Measurements from ENCODE around the gene KL.
A peak's percentile ranks its signal among the peaks of the same experiment; 100 is the strongest.

The KL gene

DNA sequence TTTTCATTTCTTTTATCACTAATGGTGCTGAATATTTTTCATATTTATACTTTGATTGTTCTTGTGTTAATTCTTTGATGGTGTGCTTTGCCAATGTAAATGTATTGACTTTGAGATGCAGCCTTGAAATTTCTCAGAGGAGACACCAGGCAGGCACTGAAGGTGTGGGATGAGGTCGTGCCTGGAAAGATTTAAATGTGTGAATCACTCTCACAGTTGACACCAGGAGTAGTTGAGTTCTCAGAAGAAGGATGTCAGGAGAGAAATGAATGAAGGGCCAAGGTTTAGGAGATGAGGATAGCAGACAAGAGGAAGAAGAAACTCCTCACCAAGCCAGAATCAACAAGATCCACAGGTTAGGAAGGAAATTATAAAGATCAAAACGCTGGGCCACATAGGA is 10.1 kb upstream of the KL start:
- no peak for DNase-seq

DNA sequence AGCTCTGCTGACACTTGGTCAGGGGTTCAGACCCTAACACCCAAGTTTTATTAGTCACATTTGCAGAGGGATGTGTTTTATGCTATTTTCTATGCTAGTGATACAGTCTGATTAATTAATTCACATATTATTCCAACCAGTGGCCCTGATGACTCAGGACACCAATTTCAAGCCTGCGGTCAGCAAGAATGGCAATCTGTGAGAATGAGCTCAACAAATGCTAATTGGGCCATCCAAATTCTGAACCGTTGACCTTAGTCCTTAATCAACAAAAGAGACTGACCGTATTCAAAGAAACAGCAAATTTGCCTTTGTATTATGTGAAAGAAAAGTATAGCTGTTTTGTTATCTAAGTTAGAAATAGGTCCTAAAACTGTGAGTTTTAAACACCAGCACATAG is 9.6 kb upstream of the KL start:
- DNase-seq: no peak

DNA sequence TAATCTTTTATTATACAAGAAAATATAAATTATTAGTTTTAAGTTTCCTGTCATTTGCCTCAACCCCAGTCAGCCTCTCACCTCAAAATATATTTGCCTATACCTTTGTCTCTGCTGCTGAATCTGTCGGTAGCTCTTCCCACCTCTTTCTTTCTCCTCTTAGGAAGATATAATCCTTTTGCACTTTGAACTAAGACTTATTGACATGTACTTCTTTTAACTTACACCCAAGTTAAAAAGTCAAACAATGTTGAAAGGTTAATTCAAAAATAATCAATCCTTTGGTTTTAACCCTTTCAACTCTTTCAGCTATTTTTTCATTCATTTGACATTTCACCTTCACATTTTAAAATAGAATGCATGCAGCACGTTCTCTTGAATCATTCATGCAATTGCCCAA is 9.0 kb upstream of the KL start:
- DNase-seq: no peak

DNA sequence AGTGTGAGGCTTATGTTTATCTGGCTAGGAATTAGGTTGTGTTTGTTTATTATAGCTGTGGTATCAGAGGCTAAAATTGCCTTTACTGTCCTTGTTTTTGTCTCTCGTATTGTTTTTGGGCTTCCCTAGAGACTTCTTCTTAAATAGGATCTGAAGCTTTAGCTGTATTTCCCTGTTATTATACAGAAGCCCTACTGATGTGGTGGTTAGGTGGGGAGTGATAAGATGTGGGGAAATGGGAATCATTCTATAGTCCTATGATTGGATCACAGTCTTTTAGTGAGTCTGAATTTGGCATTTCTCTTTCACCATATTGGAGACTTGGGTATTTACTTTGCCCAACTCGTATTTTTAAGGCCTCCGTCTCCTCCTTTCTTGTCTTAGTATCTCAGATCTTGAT is 8.3 kb upstream of the KL start:
- no peak for DNase-seq

DNA sequence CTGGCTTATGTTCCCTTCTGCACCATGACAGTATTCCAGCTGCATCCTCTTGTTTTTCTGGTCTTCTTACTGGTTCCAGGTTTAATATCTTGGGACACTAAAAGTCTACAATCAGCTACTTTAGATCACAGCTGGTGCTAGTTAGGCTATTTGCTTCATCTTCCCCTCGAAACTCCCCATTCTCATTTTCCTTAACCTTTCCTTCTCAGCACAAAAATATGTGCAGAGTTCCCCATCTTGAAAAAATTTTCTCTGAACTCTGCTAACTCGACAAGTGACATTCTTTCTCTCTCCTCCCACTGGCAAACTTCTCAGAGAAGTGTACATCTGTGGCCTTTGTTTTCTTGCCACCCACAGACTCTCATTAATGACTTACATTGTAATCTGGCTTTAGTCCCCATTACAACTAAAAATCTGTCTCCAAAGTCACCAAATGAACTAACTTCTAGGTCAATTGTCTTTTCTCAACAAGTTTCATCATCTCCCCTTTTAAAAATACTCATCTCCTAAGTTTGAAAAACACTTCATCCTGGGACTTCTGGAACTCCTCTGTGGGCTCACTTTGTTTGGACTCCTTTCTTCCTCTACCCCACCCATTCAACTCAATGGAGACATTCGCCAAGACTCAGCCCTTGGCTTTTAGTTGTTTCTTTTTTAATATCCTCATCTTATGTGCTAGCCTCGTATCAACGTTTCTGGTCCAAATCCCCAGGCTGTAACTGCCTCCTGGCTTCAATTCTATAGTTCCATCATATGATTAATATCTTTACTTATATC is 7.1 kb upstream of the KL start:
- DNase-seq: no peak

DNA sequence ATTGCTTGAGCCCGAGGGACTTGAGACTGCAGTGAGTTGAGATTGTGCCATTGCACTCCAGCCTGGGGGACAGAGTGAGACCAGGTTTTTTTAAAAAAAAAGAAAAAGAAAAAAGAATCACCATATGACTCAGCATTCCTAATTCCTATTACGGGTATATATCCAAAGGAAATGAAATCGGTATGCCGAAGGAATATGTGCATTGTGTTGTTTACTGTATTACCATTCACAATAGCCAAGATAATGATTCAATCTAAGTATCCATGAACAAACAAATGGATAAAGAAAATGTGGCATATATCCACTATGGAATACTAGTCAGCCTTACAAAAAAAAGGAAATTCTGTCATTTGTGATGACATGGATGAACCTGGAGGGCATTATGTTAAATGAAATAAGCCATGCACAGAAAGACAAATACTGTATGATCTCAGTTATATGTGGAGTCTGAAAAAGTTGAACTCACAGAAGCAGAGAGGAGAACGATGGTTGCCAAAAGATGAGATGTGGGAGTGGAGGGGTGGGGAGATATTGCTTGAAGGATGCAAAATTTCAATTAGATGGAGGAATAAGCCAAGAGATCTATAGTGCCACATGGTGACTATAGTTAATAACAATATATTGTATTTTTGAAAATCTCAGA is 4.3 kb upstream of the KL start:
- no peak for DNase-seq

DNA sequence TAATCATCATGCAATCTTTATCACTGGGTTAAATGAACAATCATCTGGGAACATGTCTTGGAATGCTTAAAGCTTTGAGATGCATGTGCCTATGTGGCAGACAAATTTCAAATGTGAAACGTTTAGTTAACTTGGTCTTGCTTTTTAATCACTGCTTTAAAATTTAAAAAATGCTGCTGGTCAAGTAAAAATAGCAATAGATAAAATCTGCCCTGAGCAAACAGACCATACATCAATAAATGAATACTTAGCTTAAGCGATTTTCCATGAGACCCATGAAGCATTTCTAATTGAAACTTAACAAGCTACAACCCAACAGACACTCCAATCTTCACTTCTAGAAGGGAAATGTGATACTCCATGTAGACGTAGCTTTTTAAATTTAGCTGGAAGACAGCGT is 1.9 kb upstream of the KL start:
- DNase-seq: no peak

DNA sequence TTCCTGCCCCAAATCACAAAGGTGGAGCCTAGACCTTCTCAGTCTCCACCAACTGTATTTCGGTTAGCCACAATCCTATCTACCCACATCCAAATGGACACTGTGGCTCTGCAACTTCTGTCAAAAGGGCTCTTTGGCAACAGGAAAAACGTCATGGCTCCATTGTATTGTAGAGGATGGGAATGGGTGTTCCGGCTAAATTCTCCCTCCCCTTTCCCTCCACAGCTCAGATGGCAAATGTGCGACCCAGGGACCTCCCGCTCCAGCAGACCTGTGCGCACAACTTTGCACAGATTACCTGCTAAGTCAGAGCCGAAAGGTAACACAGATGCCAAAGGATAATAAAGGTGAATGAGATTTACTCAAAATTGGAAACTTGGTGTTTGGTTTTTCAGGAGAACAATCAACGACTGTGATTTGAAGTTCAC is 968 bp upstream of the KL start:
- DNase-seq: no peak

DNA sequence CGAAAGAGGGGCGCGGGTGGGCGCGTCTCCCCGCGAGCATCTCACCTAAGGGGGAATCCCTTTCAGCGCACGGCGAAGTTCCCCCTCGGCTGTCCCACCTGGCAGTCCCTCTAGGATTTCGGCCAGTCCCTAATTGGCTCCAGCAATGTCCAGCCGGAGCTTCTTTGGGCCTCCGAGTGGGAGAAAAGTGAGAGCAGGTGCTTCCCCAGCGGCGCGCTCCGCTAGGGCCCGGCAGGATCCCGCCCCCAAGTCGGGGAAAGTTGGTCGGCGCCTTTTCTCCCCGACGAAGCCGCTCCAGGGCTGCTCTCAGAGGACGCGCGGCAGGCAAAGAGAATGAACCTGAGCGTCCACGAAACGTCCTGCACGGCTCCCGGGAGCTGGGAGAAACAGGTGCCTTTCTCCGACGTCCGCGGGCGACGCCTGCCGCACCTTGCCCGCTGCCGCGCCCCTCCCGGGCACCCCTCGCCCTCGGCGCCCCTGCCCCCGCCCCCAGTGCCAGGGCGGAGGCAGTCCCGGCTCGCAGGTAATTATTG is 366 bp upstream of the KL start:
- DNase-seq: no peak

DNA sequence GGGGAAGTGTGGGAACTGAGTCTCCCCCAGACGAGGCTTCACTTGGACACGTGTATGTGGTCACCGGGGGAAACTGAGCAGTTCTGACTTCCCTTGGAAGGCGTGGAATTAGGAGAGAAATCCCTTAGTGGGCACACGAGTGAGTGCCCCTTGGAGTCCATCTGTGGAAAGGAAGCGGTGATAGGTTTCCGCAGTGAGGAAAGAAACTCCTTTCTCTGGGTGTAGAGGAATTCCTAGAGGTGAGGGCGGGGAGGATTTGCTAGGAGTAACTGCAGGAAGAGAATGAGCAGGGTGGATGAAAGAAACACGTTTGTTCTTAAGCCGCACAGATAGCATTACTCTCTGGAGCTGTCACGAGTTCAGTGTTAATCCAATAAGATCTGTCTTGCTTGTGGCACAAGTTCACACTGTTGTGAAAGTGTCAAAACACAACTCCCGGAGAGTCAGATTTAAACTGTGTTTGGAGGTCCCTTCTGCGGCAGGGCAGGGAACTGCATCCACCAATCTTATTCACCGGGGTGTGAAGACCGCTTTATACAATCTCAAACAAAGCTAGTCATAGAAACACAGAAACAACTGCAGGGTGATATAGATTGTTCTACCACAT is 1.2 kb downstream of the KL start:
- DNase-seq: peak in 1 of 2 donors; percentile 1

DNA sequence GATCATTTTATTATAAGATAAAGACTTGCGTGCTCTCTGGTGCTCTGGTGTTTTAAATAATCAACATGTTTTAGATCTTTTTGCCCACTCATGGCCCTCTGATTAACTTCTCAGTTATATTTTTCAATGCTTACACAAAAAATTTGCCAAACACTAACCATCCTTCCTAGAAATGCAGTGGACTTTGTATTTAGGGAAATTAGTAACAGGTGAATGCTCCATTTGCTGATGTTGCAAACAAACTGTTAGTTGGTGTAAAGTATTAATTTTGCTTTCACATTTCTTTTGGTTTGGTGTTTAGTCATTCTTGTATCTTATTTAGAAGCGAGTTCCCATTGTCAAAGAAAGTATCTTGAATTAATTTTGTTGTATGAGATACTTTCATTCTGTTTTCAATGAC is 2.7 kb downstream of the KL start:
- DNase-seq: no peak

DNA sequence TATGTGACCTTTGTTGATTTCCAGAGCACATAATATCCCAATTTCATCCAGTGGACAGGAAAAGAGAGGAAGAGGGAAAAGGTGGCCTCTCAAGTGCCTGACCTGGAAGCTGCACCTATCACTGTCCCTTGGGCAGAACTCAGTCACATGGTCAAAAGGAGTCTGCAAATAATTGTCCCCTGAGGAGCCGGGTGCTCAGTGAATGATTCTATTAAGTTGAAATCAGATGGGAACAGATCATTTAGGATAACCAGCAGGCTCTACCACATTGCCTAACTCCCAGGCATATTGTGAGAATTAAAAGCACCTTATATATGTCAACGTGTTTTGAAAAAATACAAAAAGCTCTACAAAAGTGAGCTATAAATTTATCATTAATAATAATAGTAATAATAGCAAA is 6.8 kb downstream of the KL start:
- no peak for DNase-seq

DNA sequence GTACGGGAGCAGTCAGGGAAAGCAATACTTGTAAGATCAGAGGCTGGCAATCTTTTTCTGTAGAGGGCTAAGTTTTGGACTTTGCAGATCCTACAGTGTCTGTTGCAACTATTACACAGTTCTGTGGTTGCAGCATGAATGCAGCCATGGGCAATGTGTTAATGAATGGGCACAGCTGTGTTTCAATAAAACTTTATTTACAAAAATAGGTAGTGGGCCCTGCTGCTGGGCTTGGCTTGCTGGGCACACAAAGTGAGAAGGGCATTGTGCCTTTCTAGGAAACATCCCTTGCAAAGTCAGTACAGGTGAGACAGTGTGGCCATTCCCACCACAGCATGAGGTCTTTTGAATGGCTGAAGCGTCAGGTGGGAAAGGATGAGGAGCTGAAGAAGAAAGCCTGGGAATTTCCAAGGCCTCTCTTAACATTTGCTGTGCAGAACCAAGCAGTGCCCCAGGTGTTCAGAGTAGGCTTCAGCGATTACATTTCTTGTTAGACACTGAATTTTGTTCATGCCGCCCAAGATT is 9.1 kb downstream of the KL start:
- no peak for DNase-seq

DNA sequence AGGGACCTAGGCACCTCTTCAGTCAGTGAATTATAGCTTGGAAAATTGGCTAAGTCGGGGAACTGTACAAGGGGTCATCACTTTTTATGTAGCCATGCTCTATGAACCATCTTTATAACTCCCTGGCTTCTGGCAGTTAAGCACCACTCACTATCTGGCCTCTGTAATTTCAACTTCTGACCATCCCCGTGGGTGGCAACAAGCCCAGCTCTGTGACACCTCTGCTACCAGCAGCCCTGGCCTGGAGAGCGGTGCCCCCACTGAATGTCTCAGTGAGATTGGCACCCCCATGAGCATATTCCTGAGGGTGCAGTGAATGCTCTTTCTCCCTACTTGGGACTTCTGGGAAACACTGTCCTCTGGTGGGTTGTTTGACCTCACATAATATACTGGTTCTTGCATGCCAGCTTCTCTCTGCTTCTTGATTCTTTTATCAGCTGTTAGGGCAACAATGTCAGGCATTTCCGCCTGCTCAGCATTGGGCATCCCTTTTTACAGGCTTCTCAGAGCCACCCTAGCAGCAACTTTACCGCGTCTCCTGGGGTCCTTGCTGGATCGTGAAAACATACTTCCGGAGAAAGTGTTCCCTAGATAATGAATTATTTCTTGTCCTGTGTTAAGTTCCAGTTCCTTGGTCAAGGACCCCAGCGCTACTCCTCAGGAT is 10.4 kb downstream of the KL start:
- DNase-seq: no peak

DNA sequence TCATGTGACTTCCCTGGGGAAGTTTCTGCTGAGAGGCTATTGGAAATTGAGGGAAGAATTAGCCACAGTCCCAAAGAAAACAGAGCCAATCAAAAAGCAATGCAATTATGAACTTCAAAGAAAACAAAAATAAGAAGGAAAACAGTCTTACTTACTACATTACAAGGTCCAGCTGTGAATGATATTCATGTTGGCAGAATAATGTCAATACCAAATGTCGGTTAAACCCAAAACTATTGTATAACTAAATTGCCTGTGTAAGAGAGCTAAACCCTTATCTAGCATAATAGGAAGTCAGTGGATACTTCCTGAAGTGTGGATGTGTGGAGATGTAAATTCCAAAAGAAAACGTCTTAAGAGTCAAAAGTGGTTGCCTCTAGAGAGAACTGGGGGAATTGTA is 12.4 kb downstream of the KL start:
- DNase-seq: no peak

DNA sequence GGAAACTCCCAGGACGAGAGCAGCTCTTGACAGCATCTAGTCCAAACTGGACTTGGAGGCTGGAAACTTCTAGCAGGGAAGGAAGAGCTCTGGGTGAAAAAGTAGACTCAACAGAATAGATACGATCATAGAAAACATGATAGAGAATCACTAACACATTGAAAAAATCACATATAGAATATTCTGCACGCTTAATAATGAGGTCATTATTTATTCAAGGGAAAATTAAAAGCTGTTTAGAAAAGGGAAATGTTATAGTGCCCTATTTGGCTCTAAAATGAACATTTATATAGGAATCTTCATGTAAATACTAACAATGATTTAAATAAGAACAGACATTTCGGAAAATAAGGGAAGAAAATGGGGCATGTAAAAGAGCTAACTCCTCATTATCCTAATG is 15.1 kb downstream of the KL start:
- DNase-seq: no peak

DNA sequence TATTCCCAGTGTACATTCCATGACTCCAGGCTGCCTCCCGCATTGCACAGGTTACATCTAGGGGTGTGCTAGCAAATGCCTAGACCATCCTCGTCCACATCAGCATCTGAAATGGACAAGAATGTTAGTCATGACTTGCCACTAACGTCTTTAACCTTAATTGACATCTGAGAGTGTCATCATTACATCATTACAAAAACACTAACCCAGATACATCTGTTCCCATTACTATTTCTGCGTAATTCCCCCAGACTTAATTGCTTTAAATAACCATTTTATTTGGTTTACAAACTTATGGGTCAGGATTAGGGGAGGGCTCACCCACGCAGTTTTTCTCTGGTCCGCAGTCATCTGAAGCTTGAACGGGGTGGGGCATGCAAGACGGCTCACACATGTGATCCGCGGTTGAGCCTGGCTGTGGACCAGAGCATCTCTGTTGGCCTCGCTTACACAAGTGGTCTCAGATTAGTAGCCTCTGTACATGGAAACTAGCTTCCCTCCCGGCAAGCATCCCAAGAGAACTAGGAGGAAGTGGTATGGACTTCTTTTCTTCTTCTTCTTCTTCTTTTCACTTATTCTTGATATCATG is 15.9 kb downstream of the KL start:
- no peak for DNase-seq

DNA sequence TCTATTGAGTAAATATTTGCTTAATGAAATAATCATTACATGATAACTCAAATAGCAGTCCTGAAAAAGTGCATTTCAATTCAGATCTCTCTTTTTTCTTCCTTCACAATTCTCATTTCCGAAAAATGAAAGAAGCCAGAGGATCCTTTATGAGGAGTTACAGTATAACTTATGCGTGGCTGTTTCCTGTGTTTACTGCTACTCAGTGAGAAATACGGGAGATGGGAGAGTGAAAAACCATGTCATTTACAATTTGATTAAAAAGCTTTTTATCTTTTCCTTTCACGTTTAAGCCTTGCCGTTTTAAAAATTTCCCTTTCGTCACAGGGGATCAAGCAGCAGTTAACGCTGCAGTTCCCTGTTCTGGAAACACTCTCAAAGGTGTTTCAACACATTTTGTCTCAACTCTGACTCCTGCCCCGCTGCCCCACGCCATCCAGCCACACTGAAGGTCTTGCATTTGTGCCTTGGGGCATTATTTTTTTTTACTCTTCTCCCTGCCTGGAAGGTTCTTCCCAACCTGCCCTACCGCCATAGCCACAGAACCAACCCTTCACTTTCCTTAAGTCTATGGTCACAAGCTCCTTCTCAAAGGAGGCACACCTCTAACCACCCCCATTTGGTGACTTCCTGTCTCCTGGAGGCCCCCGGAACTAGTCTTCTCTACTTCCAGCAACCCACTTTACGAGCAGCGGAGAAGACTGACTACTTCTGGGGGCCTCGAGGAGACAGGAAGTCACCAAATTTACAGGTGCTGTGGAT is 17.0 kb downstream of the KL start:
- DNase-seq: no peak

DNA sequence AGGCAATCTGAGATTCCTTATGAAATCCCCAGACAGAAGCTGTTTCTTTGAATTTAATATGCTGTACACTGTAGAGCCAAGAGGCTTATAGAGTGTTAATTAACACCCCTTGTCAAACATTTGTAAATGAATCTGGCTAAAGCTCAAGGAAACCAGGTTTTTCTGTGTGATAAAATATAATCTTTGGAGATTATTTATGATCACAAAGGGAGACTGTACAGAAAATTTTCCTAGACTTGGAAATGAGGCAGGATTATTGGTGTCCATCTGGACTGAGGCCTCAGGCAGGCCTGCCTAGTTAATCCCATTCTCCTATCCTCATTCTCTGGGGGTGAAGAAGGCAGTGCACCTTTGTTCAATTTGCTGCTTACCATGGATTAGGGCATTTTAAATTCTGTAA is 17.8 kb downstream of the KL start:
- DNase-seq: no peak

DNA sequence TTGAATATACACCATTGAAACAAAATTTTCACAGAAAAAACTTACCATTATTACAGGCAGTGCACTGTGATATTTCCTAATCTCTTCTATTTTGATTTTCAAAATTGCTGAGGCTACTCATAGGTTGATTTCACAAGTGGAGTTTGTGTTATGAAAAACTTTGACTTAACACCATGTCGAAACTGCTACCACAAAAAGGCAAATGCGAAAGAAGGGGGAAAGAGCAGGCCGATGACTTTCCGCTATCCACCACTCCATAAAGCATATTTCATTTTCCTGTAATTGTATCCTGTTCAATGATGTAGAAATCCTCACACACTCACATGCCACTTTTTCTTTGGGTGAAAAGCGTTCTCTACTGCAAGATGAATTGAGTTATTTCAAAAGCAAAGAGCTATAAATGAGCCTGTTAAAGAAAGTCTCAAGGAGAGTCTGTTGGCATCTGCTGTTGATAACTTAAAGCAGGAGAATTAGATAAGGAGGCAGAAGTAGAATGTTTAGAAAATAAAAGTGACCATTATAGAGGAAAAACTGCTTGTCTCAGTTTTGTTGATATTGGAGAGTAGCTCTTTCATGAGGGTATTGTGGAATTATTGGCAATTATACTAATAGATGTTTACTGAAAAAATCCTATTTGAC is 18.8 kb downstream of the KL start:
- DNase-seq: no peak

DNA sequence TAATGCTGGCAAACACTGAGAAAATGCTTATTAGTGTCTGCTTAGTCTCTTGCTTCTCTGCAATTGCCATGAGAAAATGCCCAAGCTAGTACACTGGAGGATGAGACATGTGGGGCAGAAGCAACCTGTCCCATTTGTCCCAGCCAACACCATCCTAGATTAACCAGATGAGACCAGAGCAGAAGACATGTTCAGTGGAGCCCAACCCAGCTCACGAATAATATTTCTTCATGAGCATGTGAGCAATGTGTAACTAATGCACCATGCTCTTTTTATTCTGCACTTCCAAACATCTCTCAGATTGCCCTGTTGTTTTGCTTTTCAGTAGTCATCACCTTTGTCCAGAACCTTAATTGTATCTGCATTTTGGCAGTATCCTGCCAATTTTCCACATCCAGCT is 21.4 kb downstream of the KL start:
- no peak for DNase-seq

DNA sequence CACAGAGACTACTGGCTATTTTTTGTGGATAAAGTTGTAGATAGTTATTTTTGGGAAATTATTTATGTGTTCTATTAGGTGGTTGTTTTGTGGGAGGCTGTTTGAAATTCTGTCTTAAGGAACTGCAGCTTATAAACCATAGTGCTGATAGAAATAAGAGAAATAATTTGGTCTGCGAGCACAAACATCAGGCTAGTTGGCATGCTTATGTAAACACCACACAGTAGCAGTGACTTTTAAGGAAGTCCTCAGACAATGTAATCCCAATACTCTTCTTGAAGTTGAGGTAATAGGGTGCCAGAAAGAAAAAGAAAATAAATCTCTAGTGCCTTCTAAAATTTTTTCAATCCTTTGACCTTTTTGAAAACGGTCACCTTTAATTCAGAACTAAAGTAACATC is 23.9 kb downstream of the KL start:
- no peak for DNase-seq
